Ascending aorta (tissue), 2 donors: Measurements from ENCODE around the gene CBLIF. TPM values are rescaled to one million over a fixed set of nuclear protein-coding genes. Genes with fewer than 3 reads are reported as not detected.

Experiments
- DNase-seq, 2 donors: peaks; one replicate each; pipeline ENCODE4 v3.0.0-alpha.2; 2019; ENCODE audit warnings: low spot score in 2 of 2
- H3K27ac ChIP-seq, 2 donors: fragments of 200-600 bp; sonication (generic); one replicate each; pipeline ENCODE4 v1.5.1; 2016 to 2017; ENCODE audit warnings: mild to moderate bottlenecking in 1 of 2
- H3K27me3 ChIP-seq: fragments of 200-600 bp; sonication (generic); one replicate; pipeline ENCODE4 v1.5.1; 2017
- H3K36me3 ChIP-seq, 2 donors: fragments of 200-600 bp; sonication (generic); one replicate each; pipeline ENCODE4 v1.5.1; 2016
- H3K4me1 ChIP-seq, 2 donors: fragments of 200-600 bp; sonication (generic); one replicate each; pipeline ENCODE4 v1.5.1; 2016 to 2017; ENCODE audit warnings: mild to moderate bottlenecking in 1 of 2
- H3K4me3 ChIP-seq, 2 donors: fragments of 200-600 bp; sonication (generic); one replicate each; pipeline ENCODE4 v1.5.1; 2016 to 2017; ENCODE audit warnings: mild to moderate bottlenecking in 1 of 2
- H3K9me3 ChIP-seq, 2 donors: fragments of 200-600 bp; sonication (generic); one replicate each; pipeline ENCODE4 v1.5.1; 2016
- CTCF ChIP-seq, 3 experiments: fragments of 200-600 bp in 2 of 3; fragments of 450-650 bp in 1 of 3; sonication (generic) in 2 of 3; IDR thresholded peaks; one replicate each; pipeline ENCODE4 v1.5.1; 2016 to 2019; ENCODE audit warnings: antibody characterized with exemption in 3 of 3, mild to moderate bottlenecking in 1 of 3, moderate library complexity in 1 of 3
- intact Hi-C: fragments of 100-400 bp; cut with DNase I; formaldehyde crosslinking; loops from one replicate; pipeline ENCODE4 v1.15.1; 2023
- total RNA-seq: library from RNA; depleted of rRNA; stranded (reverse); fragments of >200 nt; gene quantifications from one replicate; pipeline ENCODE4 v1.1.0, GENCODE V29; 2016

Gene CBLIF
- total RNA-seq, 1 donor from 2014 or later = 2.6 TPM

GRCh38 chr11:59878575-59878974, 33.3 kb upstream of the CBLIF start, which contains the start of gene OOSP3:
Gene OOSP3, plus strand, starts transcription at chr11:59878782. Its CDS starts 27 bp downstream, at chr11:59878809.
- Histone ChIP-seq H3K4me3 (no peak within 1 kb of the TSS), H3K36me3 (no peaks in the 10 kb centered on the region), H3K27ac (no peak within 1 kb of the TSS), H3K4me1 (no peaks in the 10 kb centered on the region), H3K27me3 (no peaks in the 10 kb centered on the region), H3K9me3 (no peaks in the 10 kb centered on the region)
- intact Hi-C loops = no loop called here
- no peak for DNase-seq
- no peak for TF ChIP-seq CTCF (IDR thresholded peaks at IDR 0.05)

GRCh38 chr11:59877784-59878183, 32.5 kb upstream of the CBLIF start:
- intact Hi-C loops = no loop called here
- H3K4me1 ChIP-seq = no peaks in the 10 kb centered on the region
- no peaks in the 10 kb centered on the region for H3K36me3 ChIP-seq
- no peak for TF ChIP-seq CTCF (IDR thresholded peaks at IDR 0.05)
- no peaks in the 10 kb centered on the region for H3K27me3 ChIP-seq
- no peak overlapping the region for H3K27ac ChIP-seq
- no peak overlapping the region for H3K4me3 ChIP-seq
- no peaks in the 10 kb centered on the region for H3K9me3 ChIP-seq
- no peak for DNase-seq

- Histone ChIP-seq H3K36me3 (no peaks in the 10 kb centered on the region), H3K27ac (no peak overlapping the region), H3K9me3 (no peaks in the 10 kb centered on the region), H3K27me3 (no peaks in the 10 kb centered on the region), H3K4me3 (no peak overlapping the region), H3K4me1 (no peaks in the 10 kb centered on the region)
- intact Hi-C loops = no loop called here
- no peak for TF ChIP-seq CTCF (IDR thresholded peaks at IDR 0.05)
- no peak for DNase-seq
Observed at GRCh38 chr11:59877325-59877724, 32.0 kb upstream of the CBLIF start.

- intact Hi-C loops = no loop called here
- H3K4me1 ChIP-seq = no peaks in the 10 kb centered on the region
- no peaks in the 10 kb centered on the region for H3K27me3 ChIP-seq
- H3K36me3 ChIP-seq = no peaks in the 10 kb centered on the region
- no peak overlapping the region for H3K27ac ChIP-seq
- no peak overlapping the region for H3K4me3 ChIP-seq
- no peak for TF ChIP-seq CTCF (IDR thresholded peaks at IDR 0.05)
- no peaks in the 10 kb centered on the region for H3K9me3 ChIP-seq
- no peak for DNase-seq
Observed at GRCh38 chr11:59875856-59876519, 30.7 kb upstream of the CBLIF start.

- H3K27me3 ChIP-seq = no peaks in the 10 kb centered on the region
- H3K4me1 ChIP-seq = no peaks in the 10 kb centered on the region
- DNase-seq = no peak
- intact Hi-C loops = no loop called here
- no peaks in the 10 kb centered on the region for H3K9me3 ChIP-seq
- H3K36me3 ChIP-seq = no peaks in the 10 kb centered on the region
- H3K27ac ChIP-seq = no peak overlapping the region
- TF ChIP-seq CTCF (IDR thresholded peaks at IDR 0.05) = no peak
- H3K4me3 ChIP-seq = no peak overlapping the region
Observed at GRCh38 chr11:59872076-59872475, 26.8 kb upstream of the CBLIF start.

GRCh38 chr11:59867946-59868345, 22.6 kb upstream of the CBLIF start:
- no peak for TF ChIP-seq CTCF (IDR thresholded peaks at IDR 0.05)
- Histone ChIP-seq H3K27me3 (no peaks in the 10 kb centered on the region), H3K36me3 (no peaks in the 10 kb centered on the region), H3K9me3 (no peaks in the 10 kb centered on the region), H3K4me1 (no peaks in the 10 kb centered on the region), H3K4me3 (no peak overlapping the region), H3K27ac (no peak overlapping the region)
- intact Hi-C loops = no loop called here
- no peak for DNase-seq
